ENCODE results near the gene TMEFF1. TPM values are rescaled to one million over a fixed set of nuclear protein-coding genes. Genes with fewer than 3 reads are reported as not detected.

TMEFF1 gene
- total RNA-seq, 1 donor from 2014 or later, result 14.8 TPM

- H4K20me1 ChIP-seq (ENCODE audit: insufficient read depth, low read length), result no peaks in the 10 kb centered on the region
- no peak overlapping the region for H3K9ac ChIP-seq (ENCODE audit: low read length)
- Mint-ChIP-seq H3K27ac (ENCODE audit: unreplicated experiment) (peak overlapping the region; percentile 45), H3K4me1 (ENCODE audit: low read depth, unreplicated experiment) (peaks cover 54% of the 10 kb centered on the region), H3K9me3 (ENCODE audit: unreplicated experiment) (no peaks in the 10 kb centered on the region), H3K36me3 (ENCODE audit: low read depth, unreplicated experiment) (no peaks in the 10 kb centered on the region), H3K4me3 (ENCODE audit: unreplicated experiment) (peak overlapping the region; percentile 80), H3K27me3 (ENCODE audit: low read depth, unreplicated experiment) (no peaks in the 10 kb centered on the region)
- peaks cover 28% of the 10 kb centered on the region for H3K4me1 ChIP-seq (ENCODE audit: insufficient read depth, low read length)
- H3K27me3 ChIP-seq (ENCODE audit: insufficient read depth, low read length), result no peaks in the 10 kb centered on the region
- TF ChIP-seq, protein P1, sequence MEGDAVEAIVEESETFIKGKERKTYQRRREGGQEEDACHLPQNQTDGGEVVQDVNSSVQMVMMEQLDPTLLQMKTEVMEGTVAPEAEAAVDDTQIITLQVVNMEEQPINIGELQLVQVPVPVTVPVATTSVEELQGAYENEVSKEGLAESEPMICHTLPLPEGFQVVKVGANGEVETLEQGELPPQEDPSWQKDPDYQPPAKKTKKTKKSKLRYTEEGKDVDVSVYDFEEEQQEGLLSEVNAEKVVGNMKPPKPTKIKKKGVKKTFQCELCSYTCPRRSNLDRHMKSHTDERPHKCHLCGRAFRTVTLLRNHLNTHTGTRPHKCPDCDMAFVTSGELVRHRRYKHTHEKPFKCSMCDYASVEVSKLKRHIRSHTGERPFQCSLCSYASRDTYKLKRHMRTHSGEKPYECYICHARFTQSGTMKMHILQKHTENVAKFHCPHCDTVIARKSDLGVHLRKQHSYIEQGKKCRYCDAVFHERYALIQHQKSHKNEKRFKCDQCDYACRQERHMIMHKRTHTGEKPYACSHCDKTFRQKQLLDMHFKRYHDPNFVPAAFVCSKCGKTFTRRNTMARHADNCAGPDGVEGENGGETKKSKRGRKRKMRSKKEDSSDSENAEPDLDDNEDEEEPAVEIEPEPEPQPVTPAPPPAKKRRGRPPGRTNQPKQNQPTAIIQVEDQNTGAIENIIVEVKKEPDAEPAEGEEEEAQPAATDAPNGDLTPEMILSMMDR (IDR thresholded peaks at IDR 0.05; ENCODE audit: insufficient read depth, low read depth, low read length), result no peak
- TF ChIP-seq EZH2 (IDR thresholded peaks at IDR 0.05; ENCODE audit: insufficient read depth, low read length), result no peak
- FAIRE-seq, result no peak
- H3K4me3 ChIP-seq (ENCODE audit: insufficient read depth, low read depth, low read length), result no peak overlapping the region
- H3K4me2 ChIP-seq (ENCODE audit: low read length), result peak overlapping the region; percentile 4
- H3K27ac ChIP-seq (ENCODE audit: low read depth, low read length), result no peak overlapping the region
- peak; percentile 65 for DNase-seq (ENCODE audit: low read depth)
- H3K9me3 ChIP-seq (ENCODE audit: insufficient read depth, low read depth, low read length), result no peaks in the 10 kb centered on the region
- no peak overlapping the region for H2AFZ ChIP-seq (ENCODE audit: low read depth, low read length)
- H3K36me3 ChIP-seq (ENCODE audit: insufficient read depth, low read length), result no peaks in the 10 kb centered on the region
- H3K79me2 ChIP-seq (ENCODE audit: insufficient read depth, low read length), result no peaks in the 10 kb centered on the region
Observed at GRCh38 chr9:100579665-100580064, 106.7 kb downstream of the TMEFF1 start.

DNA sequence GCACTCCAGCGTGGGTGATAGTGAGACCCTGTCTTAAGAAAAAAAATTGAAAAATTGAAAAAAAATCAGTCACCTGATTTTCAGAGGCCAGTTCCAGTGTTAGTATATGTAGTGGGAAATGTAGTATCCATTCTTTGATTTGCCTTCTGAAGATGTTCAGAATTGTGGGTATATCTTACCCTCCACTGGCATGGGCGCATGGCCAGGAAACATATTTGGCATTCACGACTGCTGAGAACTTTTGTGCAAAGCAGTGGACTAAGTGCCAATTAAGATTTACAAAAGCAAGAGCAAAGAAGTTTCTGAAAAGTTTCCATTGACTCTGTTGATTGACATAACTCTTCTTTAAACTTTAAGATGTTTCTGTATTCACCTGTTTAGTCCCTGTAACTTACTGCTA is 107.3 kb downstream of the TMEFF1 start:
- DNase-seq (ENCODE audit: low read depth), result no peak
- Histone ChIP-seq H3K79me2 (ENCODE audit: insufficient read depth, low read length) (no peaks in the 10 kb centered on the region), H2AFZ (ENCODE audit: low read depth, low read length) (no peak overlapping the region), H3K27ac (ENCODE audit: low read depth, low read length) (no peak overlapping the region), H3K4me1 (ENCODE audit: insufficient read depth, low read length) (peaks cover 23% of the 10 kb centered on the region), H3K27me3 (ENCODE audit: insufficient read depth, low read length) (no peaks in the 10 kb centered on the region), H3K36me3 (ENCODE audit: insufficient read depth, low read length) (no peaks in the 10 kb centered on the region), H3K4me3 (ENCODE audit: insufficient read depth, low read depth, low read length) (no peak overlapping the region), H3K4me2 (ENCODE audit: low read length) (peak overlapping the region; percentile 4), H4K20me1 (ENCODE audit: insufficient read depth, low read length) (no peaks in the 10 kb centered on the region), H3K9me3 (ENCODE audit: insufficient read depth, low read depth, low read length) (no peaks in the 10 kb centered on the region), H3K9ac (ENCODE audit: low read length) (no peak overlapping the region)
- TF ChIP-seq, protein P1 (IDR thresholded peaks at IDR 0.05; ENCODE audit: insufficient read depth, low read depth, low read length), result no peak
- TF ChIP-seq EZH2 (IDR thresholded peaks at IDR 0.05; ENCODE audit: insufficient read depth, low read length), result no peak
- H3K36me3 Mint-ChIP-seq (ENCODE audit: low read depth, unreplicated experiment), result no peaks in the 10 kb centered on the region
- H3K27ac Mint-ChIP-seq (ENCODE audit: unreplicated experiment), result peak overlapping the region; percentile 45
- no peak for FAIRE-seq
- no peaks in the 10 kb centered on the region for H3K9me3 Mint-ChIP-seq (ENCODE audit: unreplicated experiment)
- peaks cover 48% of the 10 kb centered on the region for H3K4me1 Mint-ChIP-seq (ENCODE audit: low read depth, unreplicated experiment)
- peak overlapping the region; percentile 80 for H3K4me3 Mint-ChIP-seq (ENCODE audit: unreplicated experiment)
- no peaks in the 10 kb centered on the region for H3K27me3 Mint-ChIP-seq (ENCODE audit: low read depth, unreplicated experiment)

- DNase-seq (ENCODE audit: low read depth), result no peak
- no peaks in the 10 kb centered on the region for H3K9me3 Mint-ChIP-seq (ENCODE audit: unreplicated experiment)
- no peaks in the 10 kb centered on the region for H3K27me3 Mint-ChIP-seq (ENCODE audit: low read depth, unreplicated experiment)
- TF ChIP-seq EZH2 (IDR thresholded peaks at IDR 0.05; ENCODE audit: insufficient read depth, low read length), result no peak
- TF ChIP-seq, protein P1 (IDR thresholded peaks at IDR 0.05; ENCODE audit: insufficient read depth, low read depth, low read length), result no peak
- H3K27me3 ChIP-seq (ENCODE audit: insufficient read depth, low read length), result no peaks in the 10 kb centered on the region
- no peak for FAIRE-seq
- no peaks in the 10 kb centered on the region for H3K36me3 ChIP-seq (ENCODE audit: insufficient read depth, low read length)
- no peak overlapping the region for H3K4me3 Mint-ChIP-seq (ENCODE audit: unreplicated experiment)
- H3K4me1 Mint-ChIP-seq (ENCODE audit: low read depth, unreplicated experiment), result peaks cover 40% of the 10 kb centered on the region
- H3K27ac ChIP-seq (ENCODE audit: low read depth, low read length), result no peak overlapping the region
- no peaks in the 10 kb centered on the region for H3K79me2 ChIP-seq (ENCODE audit: insufficient read depth, low read length)
- H4K20me1 ChIP-seq (ENCODE audit: insufficient read depth, low read length), result no peaks in the 10 kb centered on the region
- no peak overlapping the region for H3K27ac Mint-ChIP-seq (ENCODE audit: unreplicated experiment)
- no peaks in the 10 kb centered on the region for H3K36me3 Mint-ChIP-seq (ENCODE audit: low read depth, unreplicated experiment)
- H3K4me1 ChIP-seq (ENCODE audit: insufficient read depth, low read length), result peaks cover 15% of the 10 kb centered on the region
- H2AFZ ChIP-seq (ENCODE audit: low read depth, low read length), result no peak overlapping the region
- H3K4me3 ChIP-seq (ENCODE audit: insufficient read depth, low read depth, low read length), result no peak overlapping the region
- H3K4me2 ChIP-seq (ENCODE audit: low read length), result no peak overlapping the region
- no peak overlapping the region for H3K9ac ChIP-seq (ENCODE audit: low read length)
- H3K9me3 ChIP-seq (ENCODE audit: insufficient read depth, low read depth, low read length), result no peaks in the 10 kb centered on the region
Observed at GRCh38 chr9:100581081-100581480, 108.1 kb downstream of the TMEFF1 start.

Data from astrocyte (in vitro differentiated cells and primary cell).